Liver (tissue), 9 donors: ENCODE measurements around the gene PYROXD2. TPM values are rescaled to one million over a fixed set of nuclear protein-coding genes. Genes with fewer than 3 reads are reported as not detected.

Experiments used
- DNase-seq: peaks from one replicate; pipeline ENCODE4 v3.0.0-alpha.2; 2017; ENCODE audit warnings: low spot score
- H3K27ac ChIP-seq, 2 donors: one replicate each; pipeline ENCODE4 v1.7.0; 2013; ENCODE audit warnings: inconsistent platforms in 2 of 2, low read length in 2 of 2, control low read depth in 1 of 2, low read depth in 1 of 2, mild to moderate bottlenecking in 1 of 2
- H3K27me3 ChIP-seq, 4 donors: one replicate each; pipeline versions ENCODE4 v1.6.1 to v1.7.0; 2013; ENCODE audit warnings: low read length in 3 of 4, inconsistent platforms in 1 of 4, mild to moderate bottlenecking in 1 of 4, moderate library complexity in 1 of 4; ENCODE audit not compliant: control insufficient read depth in 4 of 4, insufficient read depth in 4 of 4
- H3K36me3 ChIP-seq, 4 donors: one replicate each; pipeline versions ENCODE4 v1.6.1 to v1.7.0; 2013; ENCODE audit warnings: low read length in 3 of 4, mild to moderate bottlenecking in 3 of 4, low read depth in 1 of 4, moderate library complexity in 1 of 4; ENCODE audit not compliant: control insufficient read depth in 4 of 4, insufficient read depth in 3 of 4
- H3K4me1 ChIP-seq, 4 donors: one replicate each; pipeline versions ENCODE4 v1.6.1 to v1.7.0; 2013; ENCODE audit warnings: low read length in 3 of 4, mild to moderate bottlenecking in 3 of 4, moderate library complexity in 1 of 4; ENCODE audit not compliant: control insufficient read depth in 4 of 4, insufficient read depth in 4 of 4
- H3K4me3 ChIP-seq, 3 donors: one replicate each; pipeline versions ENCODE4 v1.6.1 to v1.7.0; 2013; ENCODE audit warnings: low read length in 3 of 3, control low read depth in 1 of 3, low read depth in 1 of 3, mild to moderate bottlenecking in 1 of 3
- H3K9ac ChIP-seq, 2 donors: one replicate each; pipeline ENCODE4 v1.7.0; 2013; ENCODE audit warnings: low read length in 2 of 2, mild to moderate bottlenecking in 2 of 2, moderate library complexity in 2 of 2, control low read depth in 1 of 2, low read depth in 1 of 2
- H3K9me3 ChIP-seq, 4 donors: one replicate each; pipeline versions ENCODE4 v1.6.1 to v1.7.0; 2013; ENCODE audit warnings: low read length in 3 of 4; ENCODE audit not compliant: control insufficient read depth in 4 of 4
- CTCF ChIP-seq: fragments of 150-350 bp; IDR thresholded peaks from 2 replicates; pipeline ENCODE4 v1.5.1; 2017; ENCODE audit warnings: improper control_type of control experiment, low read depth, low read length; ENCODE audit not compliant: missing input control
- EGR1 ChIP-seq, 2 donors: IDR thresholded peaks; 2 replicates each; pipeline ENCODE4 v1.6.1; 2016 to 2018; ENCODE audit warnings: antibody characterized with exemption in 2 of 2, low read depth in 2 of 2
- FOXA1 ChIP-seq: IDR thresholded peaks from 2 replicates; pipeline ENCODE4 v1.6.1; 2016; ENCODE audit warnings: antibody characterized with exemption
- FOXA2 ChIP-seq: IDR thresholded peaks from 2 replicates; pipeline ENCODE4 v1.6.1; 2016; ENCODE audit warnings: antibody characterized with exemption
- HNF4A ChIP-seq, 2 donors: conservative IDR thresholded peaks; 2 replicates each; pipeline ENCODE4 v1.6.1; 2016; ENCODE audit warnings: antibody characterized with exemption in 2 of 2, mild to moderate bottlenecking in 2 of 2
- HNF4G ChIP-seq: IDR thresholded peaks from 2 replicates; pipeline ENCODE4 v1.6.1; 2016; ENCODE audit warnings: antibody characterized with exemption
- MAX ChIP-seq: IDR thresholded peaks from 2 replicates; pipeline ENCODE4 v1.6.1; 2016; ENCODE audit warnings: antibody characterized with exemption
- NR2F2 ChIP-seq: IDR thresholded peaks from 2 replicates; pipeline ENCODE4 v1.6.1; 2016; ENCODE audit warnings: antibody characterized with exemption
- RAD21 ChIP-seq, 2 donors: IDR thresholded peaks; 2 replicates each; pipeline ENCODE4 v1.6.1; 2016; ENCODE audit warnings: antibody characterized with exemption in 2 of 2, mild to moderate bottlenecking in 2 of 2
- REST ChIP-seq: IDR thresholded peaks from 2 replicates; pipeline ENCODE4 v1.6.1; 2016; ENCODE audit warnings: antibody characterized with exemption, mild to moderate bottlenecking
- RXRA ChIP-seq, 2 donors: IDR thresholded peaks; 2 replicates each; pipeline ENCODE4 v1.6.1; 2017 to 2018; ENCODE audit warnings: antibody characterized with exemption in 2 of 2, mild to moderate bottlenecking in 1 of 2
- SP1 ChIP-seq: IDR thresholded peaks from 2 replicates; pipeline ENCODE4 v1.6.1; 2018; ENCODE audit warnings: antibody characterized with exemption, mild to moderate bottlenecking
- TAF1 ChIP-seq: conservative IDR thresholded peaks from 2 replicates; pipeline ENCODE4 v1.6.1; 2016; ENCODE audit warnings: antibody characterized with exemption, mild to moderate bottlenecking
- YY1 ChIP-seq: IDR thresholded peaks from 2 replicates; pipeline ENCODE4 v1.6.1; 2016; ENCODE audit warnings: antibody characterized with exemption, mild to moderate bottlenecking
- ZBTB33 ChIP-seq: IDR thresholded peaks from 2 replicates; pipeline ENCODE4 v1.6.1; 2016; ENCODE audit warnings: antibody characterized with exemption
- WGBS: extraction: QIAGEN DNeasy Blood & Tissue Kit; methylation state at CpG from one replicate; pipeline ENCODE4 v1.1.7; 2013; 5-methylcytosine and 5-hydroxymethylcytosine counted together
- polyA plus RNA-seq, 2 donors: library from polyadenylated mRNA; stranded (reverse) in 1 of 2; unstranded in 1 of 2; fragments of 200-250 nt in 1 of 2; fragments of >200 nt in 1 of 2; fragmentation: Nextera tagmentation in 1 of 2; extraction: Ambion mirVana in 1 of 2; gene quantifications; one replicate each; pipeline versions ENCODE4 v1.2.1 to v1.2.3, GENCODE V29; 2013 to 2015
- total RNA-seq, 2 donors: library from RNA; depleted of rRNA; stranded (reverse); fragments of >200 nt; gene quantifications; one replicate each; pipeline ENCODE4 v1.2.3, GENCODE V29; 2014
- donor health status: healthy.
- donor health status: healthy.
- donor health status: healthy.
- donor health status: healthy.
- donor health status: healthy.

Gene PYROXD2
- total and polyA plus RNA-seq, 4 donors: 2.3 to 9.0 (median 4.5) TPM

- no peaks in the 10 kb centered on the region for H3K4me1 ChIP-seq
- no peak overlapping the region for H3K4me3 ChIP-seq
- no peak for TF ChIP-seq NR2F2
- no peak for TF ChIP-seq ZBTB33
- TF ChIP-seq FOXA2: no peak
- no peak for TF ChIP-seq CTCF
- no peak for TF ChIP-seq TAF1
- no peak for TF ChIP-seq YY1
- no peak for TF ChIP-seq REST
- no peak for TF ChIP-seq FOXA1
- no peak for TF ChIP-seq HNF4G
- TF ChIP-seq RAD21 (IDR thresholded peaks at IDR 0.05): no peak
- TF ChIP-seq MAX: no peak
- no peak for TF ChIP-seq SP1
- no peak for TF ChIP-seq HNF4A (conservative IDR thresholded peaks at IDR 0.05)
- TF ChIP-seq EGR1 (IDR thresholded peaks at IDR 0.05; ENCODE audit: low read depth in 2 of 2): no peak
- no peak for TF ChIP-seq RXRA (IDR thresholded peaks at IDR 0.05)
- WGBS: 91% methylated on average over 8 of the region's 8 CpGs
- no peak overlapping the region for H3K9ac ChIP-seq
- no peaks in the 10 kb centered on the region for H3K9me3 ChIP-seq
- DNase-seq: no peak
- H3K27me3 ChIP-seq: no peaks in the 10 kb centered on the region
- peaks cover 0 to 18% (median 0%) of the 10 kb centered on the region in 4 donors for H3K36me3 ChIP-seq
- H3K27ac ChIP-seq: no peak overlapping the region
Measured at GRCh38 chr10:98394851-98395440, 20.0 kb downstream of the PYROXD2 start.

- DNase-seq: no peak
- Histone ChIP-seq H3K9me3 (no peaks in the 10 kb centered on the region), H3K9ac (no peak overlapping the region), H3K36me3 (peaks cover 0 to 18% (median 0%) of the 10 kb centered on the region in 4 donors), H3K4me1 (no peaks in the 10 kb centered on the region), H3K4me3 (no peak overlapping the region), H3K27me3 (no peaks in the 10 kb centered on the region), H3K27ac (no peak overlapping the region)
- 81% methylated on average over 8 of the region's 8 CpGs for WGBS
- TF ChIP-seq HNF4A (conservative IDR thresholded peaks at IDR 0.05): no peak
- TF ChIP-seq RAD21 (IDR thresholded peaks at IDR 0.05): peak in 1 of 2 donors; percentile 6
Measured at GRCh38 chr10:98391578-98391991, 23.4 kb downstream of the PYROXD2 start.
